ENCODE measurements around the gene IFT88.

GRCh38 chr13:20682061-20682460 lies 115.1 kb downstream of the IFT88 start:
- no peak for TF ChIP-seq POLR2AphosphoS5 (IDR thresholded peaks at IDR 0.05; ENCODE audit: low read depth, low read length)
- no peak for TF ChIP-seq TAF1 (IDR thresholded peaks at IDR 0.05; ENCODE audit: borderline replicate concordance, low read depth, low read length)
- no peak for TF ChIP-seq POLR2A (IDR thresholded peaks at IDR 0.05; ENCODE audit: low read depth, low read length)
